HG02852 (cell line): ENCODE measurements around the gene ATG13.
"Not testable (repeated sequence)": the region's sequence is repeated elsewhere in the genome, so short reads cannot be mapped to it uniquely, and the experiment has no call there.

ENCODE experiments used
- ATAC-seq: cut with Tn5 transposase; IDR thresholded peaks from one replicate; pipeline ENCODE4 v1.9.1; 2021; ENCODE audit warnings: mild to moderate bottlenecking, moderate library complexity; ENCODE audit not compliant: unreplicated experiment

ATG13 gene

DNA sequence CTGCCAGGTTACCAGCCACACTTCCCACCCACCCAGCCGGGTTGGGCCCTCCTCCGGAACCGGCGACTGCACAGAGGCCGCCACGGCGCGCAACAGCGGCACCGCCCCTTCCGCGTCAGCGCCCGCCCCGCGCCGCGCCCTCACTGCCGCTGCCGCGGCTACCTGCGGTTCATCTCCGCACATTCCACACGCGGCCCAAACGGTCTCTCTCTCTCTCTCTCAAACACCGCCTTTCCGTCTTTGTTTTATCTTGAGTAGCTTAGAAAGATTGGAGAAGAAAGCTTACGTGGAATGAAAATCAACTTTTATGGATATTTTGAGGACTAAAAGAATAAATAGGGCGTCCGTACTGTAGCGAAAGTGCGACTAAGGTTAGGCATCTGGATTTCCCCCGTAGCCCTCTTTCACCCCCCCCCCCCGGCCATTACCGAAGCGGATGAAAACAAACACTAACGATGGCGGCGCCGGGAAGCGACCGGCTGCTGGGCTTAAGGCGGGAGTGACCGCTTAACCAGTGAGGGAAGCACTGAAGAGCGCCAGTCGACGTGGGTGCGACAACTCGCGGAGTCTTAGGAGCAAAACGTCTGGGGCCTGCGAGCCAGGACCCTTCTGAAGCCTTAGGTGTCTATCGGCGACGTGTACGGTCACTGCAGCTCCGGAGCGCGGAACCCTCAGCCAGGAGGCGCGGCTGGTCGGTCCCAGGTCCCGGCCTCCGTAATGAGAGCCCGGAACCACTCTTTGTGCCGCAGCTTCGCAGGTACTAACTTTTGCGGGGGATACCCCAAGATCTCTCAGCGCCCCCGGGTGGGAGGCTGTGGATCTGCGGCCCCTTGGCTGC lies at the start of gene ATG13, which contains the start of gene HARBI1:
TSS of gene ATG13 (plus strand) at position 420 of the 838 bp plus-strand sequence. CDS start 26,739 bp downstream, outside the sequence.
TSS of gene HARBI1 (minus strand) at position 94 of the 838 bp plus-strand sequence. CDS start 990 bp downstream, outside the sequence.
- ATAC-seq = peak; percentile 93

DNA sequence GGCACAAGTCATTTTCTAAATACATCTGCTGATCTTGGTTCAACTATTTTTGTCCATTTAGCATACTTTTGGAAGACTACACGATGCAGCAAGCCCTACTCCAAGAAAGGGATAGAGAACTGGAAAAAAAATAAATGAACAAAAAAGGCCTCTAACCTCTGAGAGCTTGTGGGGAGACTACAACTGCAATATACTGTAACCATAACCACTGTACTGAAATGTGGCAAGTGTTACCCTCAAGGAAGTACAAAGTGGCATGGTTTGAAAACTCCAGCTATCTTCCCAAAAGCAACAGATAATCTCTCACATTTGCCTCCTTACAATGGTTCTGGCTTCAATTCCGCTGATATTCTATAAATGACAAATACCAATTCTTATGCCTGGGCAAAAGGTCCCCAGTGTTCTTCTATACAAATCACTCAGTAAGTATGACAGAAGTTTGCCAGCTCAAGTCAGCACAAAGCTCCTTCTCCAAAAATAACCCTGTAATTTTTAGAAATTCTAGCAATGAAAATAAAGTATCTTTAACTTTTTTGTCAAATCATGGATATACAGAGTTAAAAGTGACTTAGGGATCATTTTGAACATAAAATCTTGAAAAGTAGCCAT lies 46.5 kb upstream of the ATG13 start:
- no peak for ATAC-seq

DNA sequence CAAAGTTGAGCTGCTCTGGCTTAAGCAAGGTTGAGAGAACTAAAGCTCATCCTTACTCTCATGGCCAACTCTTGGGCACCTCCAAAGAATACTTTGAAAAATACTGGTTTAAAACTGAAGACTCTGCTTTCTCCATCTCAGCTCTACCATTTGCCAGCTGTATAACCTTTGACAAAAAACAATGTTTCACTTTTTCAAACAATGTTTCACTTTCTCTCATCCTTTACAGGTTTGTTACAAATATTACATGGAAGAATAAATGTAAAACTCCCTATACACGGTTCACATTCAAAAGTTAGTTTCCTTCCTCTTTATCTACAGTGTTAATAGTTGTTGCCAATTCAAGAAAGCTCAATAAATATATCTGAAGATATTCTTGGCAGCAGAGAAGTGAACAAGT lies 42.7 kb upstream of the ATG13 start:
- no peak for ATAC-seq

DNA sequence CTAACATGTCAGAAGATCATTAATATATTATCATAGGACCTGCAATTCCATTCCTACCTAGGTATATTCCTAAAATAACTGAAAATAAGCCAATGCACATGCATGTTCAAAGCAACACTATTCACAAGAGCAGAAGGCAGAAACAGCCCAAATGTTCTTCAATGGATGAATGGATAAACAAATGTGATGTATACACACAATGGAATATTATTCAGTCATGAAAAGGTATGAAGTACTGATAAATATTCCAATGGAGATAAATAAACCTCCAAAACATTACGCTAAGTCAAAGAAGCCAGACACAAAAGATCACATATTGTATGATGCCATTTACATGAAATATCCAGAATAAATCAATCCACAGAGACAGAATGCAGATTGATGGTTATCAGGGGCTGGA lies 40.3 kb upstream of the ATG13 start:
- no peak for ATAC-seq

DNA sequence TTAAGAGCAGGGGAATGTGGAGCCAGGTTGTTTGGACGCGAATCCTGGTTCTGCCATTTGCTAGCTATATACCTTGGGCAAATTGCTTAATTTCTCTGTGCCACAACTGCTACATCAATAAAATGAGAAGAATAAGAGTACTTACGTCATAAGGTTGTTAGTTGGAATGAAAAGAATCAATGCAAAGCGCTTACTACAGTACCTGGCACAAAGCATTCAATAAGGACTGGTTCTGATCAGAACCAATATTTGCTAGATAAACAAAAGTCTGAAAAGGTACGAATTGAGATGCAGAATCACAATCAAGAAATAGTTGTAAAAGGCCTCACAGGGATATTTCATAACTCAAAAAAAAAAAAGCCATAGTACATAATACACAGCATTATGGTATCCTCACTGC lies 34.8 kb upstream of the ATG13 start:
- ATAC-seq = no peak

DNA sequence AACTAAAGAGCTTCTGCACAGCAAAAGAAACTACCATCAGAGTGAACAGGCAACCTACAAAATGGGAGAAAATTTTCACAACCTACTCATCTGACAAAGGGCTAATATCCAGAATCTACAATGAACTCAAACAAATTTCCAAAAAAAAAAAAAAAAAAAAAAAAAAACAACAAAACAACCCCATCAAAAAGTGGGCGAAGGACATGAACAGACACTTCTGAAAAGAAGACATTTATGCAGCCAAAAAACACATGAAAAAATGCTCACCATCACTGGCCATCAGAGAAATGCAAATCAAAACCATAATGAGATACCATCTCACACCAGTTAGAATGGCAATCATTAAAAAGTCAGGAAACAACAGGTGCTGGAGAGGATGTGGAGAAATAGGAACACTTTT lies 33.8 kb upstream of the ATG13 start:
- not testable (repeated sequence) for ATAC-seq

DNA sequence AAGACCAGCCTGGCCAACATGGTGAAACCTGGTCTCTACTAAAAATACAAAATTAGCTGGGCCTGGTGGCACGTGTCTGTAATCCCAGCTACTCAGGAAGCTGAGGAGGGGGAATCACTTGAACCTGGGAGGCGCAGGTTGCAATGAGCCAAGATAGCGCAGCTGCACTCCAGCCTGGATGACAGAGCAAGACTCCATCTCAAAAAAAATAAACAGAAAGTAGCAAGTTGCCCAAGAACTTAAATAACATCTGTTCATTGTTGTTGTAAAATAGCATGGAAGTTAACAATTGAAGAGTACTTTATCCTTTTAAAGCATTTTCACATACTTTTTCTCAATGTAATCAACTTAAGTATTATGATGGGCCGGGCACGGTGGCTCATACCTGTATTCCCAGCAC lies 29.2 kb upstream of the ATG13 start:
- ATAC-seq = no peak

DNA sequence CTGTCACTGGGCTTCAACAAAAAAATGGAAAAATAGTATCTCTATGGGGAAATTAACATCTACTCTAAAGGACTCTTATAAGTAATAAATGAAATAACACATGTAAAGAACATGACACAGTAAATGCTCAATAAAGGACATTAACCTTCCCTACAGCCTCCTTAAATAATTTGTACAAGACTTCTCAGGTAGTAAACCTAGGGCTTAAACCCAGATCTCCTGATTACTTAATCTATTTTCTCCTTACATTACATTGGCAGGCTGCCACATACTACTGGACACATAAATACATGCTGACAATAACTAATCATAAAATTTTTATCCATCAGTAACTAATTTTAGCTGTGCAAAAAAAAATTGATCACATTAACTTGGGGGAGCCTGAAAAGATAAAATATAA lies 28.4 kb upstream of the ATG13 start:
- no peak for ATAC-seq

DNA sequence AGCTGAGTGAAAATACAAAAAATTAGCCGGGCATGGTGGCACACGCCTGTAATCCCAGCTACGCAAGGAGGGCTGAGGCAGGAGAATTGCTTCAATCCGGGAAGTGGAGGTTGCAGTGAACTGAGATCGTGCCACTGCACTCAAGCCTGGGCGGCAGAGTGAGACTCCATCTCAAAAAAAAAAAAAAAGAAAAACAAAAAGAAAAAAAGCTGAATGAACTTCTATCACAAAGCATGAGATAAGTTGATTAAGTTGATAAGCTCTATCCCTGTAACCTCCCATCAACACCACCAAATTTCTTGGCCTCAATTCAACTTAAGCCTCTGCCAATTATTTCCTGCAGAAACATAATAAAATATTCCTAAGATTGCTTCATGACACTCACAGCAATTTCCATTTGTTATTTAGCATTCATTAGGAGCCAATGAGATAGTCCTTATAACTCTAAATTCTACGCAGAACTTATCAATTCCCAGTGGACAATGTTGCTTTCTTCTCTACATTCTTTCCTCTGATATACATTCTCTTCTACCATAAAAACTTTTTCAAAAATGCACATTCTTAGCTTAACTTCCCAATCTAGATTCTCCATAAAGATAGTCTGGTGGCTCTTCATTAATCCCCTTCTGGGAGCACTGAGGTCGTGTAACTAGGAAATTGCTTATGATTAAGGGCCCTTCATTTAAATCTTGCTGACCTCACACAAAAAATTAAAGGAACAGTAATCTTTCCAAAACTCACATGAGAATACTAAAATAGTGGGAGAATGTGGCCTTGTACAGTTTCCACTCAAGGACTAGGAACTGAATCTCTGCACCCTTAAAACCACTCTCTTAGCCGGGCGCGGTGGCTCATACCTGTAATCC lies 26.4 kb upstream of the ATG13 start:
- no peak for ATAC-seq

DNA sequence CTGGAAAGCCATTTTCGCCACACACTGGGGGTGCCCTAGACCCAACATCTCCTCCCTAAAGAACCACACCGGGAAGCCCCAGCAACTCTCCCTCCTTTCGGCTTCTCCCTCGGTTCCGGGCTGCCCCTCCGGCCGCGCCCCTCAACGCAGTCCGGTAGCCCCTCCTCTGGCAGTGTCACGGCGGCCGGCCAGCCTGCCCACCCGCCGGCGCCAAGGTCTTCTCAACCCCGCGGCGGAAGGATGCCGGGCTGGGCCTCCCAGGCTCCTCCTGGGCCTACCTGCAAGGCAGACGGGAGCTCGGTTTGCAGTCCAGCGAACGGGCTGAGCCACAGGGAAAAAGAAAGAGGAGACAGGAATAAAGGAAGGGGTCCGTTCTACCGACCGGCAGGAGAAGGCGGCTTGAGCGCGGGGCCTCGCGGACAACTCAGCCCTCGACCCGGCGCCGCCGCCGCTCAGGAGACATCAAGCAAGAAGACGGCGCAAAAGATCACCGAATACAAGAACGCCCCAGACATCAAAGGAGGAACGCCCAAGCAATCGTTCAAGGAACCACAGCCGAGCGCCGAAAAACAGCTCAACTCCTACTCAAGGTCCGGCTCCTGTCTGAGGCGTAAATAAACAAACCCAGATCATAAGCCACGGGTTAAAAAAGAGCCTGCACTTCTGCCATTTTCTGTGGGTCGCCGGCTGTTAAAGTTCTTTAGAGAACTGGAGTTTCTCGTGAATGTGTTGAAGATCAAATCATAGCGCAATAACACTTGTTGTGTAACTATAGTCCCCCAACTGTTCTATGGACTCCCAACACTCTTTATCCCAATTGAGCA lies 23.6 kb upstream of the ATG13 start, which contains the start of gene AMBRA1:
TSS of gene AMBRA1 (minus strand) at position 474 of the 824 bp plus-strand sequence. CDS start 45,643 bp downstream, outside the sequence.
- peak; percentile 72 for ATAC-seq

DNA sequence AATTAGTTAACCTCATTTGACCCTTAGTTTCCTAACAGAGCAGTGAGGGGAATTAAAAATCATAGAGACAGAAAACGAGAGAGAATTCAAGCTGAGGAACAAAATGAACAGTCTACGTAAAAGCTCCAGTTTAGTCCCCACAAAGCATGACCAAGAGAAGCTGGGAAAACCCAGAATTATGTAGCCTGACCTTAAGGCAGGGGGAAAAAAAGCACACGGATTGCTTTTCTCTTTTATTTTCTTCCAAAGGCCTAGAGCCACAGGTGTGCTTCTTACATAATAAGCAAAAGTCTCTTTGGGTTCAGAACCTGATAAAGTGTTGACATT lies 23.0 kb upstream of the ATG13 start:
- no peak for ATAC-seq

DNA sequence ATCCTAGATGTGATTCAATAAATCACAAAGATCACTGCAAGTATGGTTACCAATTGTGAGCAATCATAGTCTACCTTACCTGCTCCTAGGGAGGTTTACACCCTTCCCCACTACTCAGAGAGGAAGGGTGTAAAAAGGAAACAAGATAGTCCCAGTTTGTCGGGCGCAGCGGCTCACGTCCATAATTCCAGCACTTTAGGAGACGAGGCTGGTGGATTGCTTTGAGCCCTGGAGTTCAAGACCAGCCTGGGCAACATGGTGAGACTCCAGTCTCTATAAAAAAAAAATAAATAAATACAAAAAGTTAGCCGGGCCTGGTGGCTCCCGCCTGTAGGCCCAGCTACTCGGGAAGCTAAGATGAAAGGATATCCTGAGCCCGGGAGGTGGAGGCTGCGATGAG lies 22.6 kb upstream of the ATG13 start:
- ATAC-seq = no peak

DNA sequence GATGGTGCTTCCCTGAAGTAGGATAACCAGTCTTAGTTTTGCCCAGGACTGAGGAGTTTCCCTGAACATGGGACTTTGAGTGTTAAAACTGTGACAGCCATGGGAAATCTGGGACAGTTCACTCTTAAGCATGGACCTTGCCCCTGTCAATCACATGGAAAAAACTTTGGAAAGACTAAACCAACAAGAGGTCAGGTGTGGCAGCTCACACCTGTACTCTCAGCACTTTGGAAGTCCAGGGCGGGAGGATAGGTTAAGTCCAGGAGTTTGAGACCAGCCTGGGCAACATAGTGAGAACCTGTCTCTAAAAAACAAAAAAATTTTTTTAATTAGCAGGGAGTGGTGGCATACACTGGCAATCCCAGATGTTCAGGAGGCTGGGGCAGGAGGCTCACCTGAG lies 20.2 kb upstream of the ATG13 start:
- ATAC-seq = no peak

DNA sequence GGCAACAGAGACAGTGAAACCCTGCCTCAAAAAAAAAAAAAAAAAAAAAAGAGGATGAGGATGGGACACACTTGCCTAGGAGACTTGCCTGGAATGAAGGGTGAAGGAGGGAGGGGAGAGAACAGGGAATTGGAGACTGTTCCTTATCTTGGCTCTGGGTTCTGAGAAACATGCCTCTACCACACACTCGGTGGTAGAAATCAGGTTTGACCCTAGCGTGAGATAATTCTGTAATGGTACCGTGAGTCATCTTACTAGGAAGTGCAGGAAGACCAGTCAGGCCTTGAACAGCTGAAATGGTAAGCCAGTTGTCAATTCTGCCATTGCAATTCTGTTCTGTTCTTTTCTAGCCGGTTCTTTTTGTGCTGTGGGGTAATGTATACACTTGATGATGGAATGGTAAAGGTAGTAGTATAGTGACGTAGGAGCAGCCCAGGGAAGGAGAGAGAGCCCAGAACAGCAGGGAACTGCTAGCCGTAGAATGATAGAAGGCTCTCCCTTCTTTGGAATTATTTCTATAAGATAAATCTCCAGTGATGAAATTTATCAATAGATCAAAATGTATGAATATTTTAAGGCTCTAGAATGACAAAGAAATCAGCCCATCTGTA lies 19.6 kb upstream of the ATG13 start:
- ATAC-seq = no peak

DNA sequence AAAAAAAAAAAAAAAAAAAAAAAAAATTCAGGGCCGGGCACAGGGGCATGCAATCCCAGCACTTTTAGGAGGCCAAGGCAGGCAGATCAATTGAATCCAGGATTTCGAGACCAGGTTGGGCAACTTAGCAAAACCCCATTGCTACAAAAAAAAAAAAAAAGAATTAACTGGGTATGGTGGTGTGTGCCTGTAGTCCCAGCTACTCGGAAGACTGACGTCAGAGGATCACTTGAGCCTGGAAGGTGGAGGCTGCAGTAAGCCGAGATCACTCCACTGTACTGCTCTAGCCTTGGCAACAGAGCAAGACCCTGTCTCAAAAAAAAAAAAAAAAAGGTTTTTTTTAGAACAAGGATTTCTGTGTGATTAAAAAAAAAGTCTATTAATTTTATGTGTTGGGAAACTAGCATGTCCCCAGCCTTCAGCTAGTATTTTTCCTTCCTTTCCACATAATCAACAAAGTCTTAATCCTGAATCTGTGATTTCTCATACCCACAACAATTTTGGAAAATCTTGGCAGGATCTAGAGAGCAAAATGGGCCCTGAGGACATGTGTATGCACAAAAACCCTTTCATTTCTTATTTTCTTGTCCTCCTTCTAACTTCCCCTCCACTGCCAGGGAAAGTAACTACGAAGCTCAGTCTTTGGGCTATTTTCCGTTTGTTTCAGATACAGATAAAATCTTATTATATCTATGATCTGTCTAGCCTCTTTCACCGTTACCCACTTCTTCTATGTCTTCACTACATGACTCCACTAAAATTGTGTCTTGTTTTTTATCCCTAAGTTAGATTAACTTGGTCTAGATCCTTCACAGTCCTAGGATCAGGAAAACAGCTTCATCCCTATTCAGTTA lies 17.8 kb upstream of the ATG13 start:
- no peak for ATAC-seq

DNA sequence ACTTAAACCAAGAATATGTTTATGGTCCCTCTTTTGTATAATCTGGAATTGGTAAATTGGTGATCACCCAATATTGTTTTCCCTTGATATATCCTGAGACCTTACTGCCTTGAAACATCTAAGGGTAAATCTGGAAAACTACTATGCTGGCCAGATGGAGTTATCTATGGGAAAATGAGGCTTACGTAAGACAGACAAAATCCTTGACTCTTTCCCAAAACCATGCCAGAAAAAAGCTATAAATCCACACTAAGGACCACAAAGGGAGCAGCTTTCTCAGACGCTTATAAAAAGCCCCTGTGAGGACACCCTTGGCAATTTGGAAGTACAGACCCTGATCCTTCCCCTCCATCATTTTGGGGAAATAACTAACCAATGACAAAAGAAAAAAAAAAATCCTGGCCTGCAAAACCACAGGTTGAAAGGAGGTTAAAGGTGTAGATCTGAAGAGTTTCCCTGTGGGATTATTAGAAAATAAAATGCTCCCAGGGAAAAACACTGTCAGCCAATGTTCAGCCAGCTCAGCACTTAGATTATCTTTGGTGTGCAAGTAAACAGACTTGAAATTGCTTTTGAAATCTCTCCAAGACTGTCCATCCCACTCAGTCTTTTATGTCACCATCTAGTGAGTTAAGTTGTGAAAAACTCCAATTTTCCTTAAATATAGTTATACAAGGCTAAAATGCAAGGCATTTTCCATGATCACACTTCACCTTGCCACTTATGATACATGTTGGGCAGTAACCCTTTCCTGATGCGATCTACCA lies 17.0 kb upstream of the ATG13 start:
- ATAC-seq = no peak

DNA sequence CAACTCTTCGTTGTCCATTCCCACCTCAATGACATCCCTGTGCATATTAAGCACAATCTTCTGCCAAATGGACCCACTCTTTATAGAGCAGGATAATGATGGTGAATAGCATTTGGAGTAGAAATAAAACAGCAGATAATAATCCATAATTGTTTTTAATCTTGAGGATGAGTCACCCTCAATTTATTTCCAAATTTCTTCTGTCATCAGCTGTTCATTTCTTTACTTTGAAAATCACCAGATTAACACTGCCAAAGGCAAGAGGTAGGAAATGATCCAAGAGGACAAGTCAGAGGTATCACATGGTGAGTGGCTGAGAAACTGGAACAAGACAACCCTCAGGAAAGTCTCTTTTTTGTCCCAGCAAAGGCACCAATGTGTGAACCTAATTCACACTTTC lies 16.2 kb upstream of the ATG13 start:
- ATAC-seq = no peak

DNA sequence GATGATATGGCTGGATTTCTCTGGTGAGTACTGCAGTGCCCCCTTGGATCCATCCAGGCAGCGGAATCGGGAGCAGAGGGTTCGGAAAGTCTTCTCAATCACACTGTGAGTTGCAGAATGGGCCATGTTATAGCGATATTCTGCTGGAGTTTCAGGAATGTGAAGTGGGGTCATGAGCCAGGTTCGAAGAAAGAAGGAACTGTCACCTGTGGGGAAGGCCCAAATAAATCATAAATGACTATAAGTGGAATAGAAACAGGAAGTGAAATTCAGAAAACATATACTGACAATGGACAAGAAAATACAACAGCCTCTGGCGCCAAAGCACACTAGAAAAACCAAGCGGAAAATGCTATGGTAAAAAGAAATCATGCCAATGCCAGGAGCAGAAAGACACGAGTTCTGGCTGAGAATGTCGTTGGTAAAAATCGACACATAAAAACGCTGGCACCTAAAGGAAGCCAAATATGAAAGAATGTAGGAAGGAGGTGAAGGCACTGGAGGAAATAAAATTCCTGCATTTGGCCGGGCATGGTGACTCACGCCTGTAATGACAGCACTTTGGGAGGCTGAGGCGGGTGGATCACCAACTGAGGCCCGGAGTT lies 13.5 kb upstream of the ATG13 start:
- no peak for ATAC-seq
